ENCODE data around the gene KRTAP10-9. TPM values are rescaled to one million over a fixed set of nuclear protein-coding genes. Genes with fewer than 3 reads are reported as not detected.

Gene KRTAP10-9
- total RNA-seq, 4 donors from 2014 or later = not detected

DNA sequence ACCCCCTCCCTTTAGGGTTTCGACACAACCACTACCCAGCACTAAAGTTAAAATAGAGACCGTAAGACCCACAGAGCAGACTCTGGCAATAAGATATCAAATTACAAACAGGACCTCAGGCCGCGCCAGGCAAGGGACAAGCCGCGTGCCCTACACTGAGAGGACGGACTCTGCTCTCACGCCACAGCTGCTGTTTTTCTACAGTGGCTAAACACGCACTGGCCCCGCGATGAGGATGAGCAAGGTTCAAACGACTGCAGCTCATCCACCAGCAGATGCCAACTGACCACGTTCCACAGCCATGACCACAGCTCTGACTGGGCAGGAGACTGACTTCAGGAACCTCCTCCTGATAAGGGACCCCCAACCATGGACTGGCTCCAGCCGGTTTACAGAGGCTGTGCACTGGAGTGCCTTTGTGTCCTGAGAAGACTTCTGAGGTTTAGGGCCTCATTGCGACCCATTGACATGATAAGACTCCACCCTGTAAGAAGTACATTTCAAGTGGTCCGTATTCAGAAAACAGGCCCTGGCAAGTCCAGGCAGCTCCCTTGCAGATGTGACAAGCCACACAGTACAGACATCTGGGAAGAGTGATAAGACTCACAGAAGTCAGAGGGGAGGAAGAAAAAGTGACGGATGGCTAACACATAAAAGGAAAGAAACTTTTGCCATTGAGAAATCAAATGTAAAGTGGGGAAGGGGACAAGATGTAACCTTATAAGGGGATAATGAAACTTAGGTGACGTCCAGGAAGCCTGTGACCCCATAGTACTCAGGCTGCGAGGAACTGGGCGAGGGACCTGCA lies 33.1 kb upstream of the KRTAP10-9 start:
- DNase-seq = peak in 1 of 3 donors; percentile 35

GRCh38 chr21:44594406-44594916 lies 32.4 kb upstream of the KRTAP10-9 start:
- Histone ChIP-seq H3K27ac (no peak overlapping the region), H3K4me3 (no peak overlapping the region), H3K36me3 (no peaks in the 10 kb centered on the region), H3K4me1 (no peaks in the 10 kb centered on the region), H3K9me3 (peaks cover 0 to 4% (median 0%) of the 10 kb centered on the region in 4 donors), H3K27me3 (no peaks in the 10 kb centered on the region)
- no peak for TF ChIP-seq POLR2A (IDR thresholded peaks at IDR 0.05)
- TF ChIP-seq, protein P1, sequence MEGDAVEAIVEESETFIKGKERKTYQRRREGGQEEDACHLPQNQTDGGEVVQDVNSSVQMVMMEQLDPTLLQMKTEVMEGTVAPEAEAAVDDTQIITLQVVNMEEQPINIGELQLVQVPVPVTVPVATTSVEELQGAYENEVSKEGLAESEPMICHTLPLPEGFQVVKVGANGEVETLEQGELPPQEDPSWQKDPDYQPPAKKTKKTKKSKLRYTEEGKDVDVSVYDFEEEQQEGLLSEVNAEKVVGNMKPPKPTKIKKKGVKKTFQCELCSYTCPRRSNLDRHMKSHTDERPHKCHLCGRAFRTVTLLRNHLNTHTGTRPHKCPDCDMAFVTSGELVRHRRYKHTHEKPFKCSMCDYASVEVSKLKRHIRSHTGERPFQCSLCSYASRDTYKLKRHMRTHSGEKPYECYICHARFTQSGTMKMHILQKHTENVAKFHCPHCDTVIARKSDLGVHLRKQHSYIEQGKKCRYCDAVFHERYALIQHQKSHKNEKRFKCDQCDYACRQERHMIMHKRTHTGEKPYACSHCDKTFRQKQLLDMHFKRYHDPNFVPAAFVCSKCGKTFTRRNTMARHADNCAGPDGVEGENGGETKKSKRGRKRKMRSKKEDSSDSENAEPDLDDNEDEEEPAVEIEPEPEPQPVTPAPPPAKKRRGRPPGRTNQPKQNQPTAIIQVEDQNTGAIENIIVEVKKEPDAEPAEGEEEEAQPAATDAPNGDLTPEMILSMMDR (IDR thresholded peaks at IDR 0.05) = no peak
- DNase-seq = peak in 1 of 3 donors; percentile 28

More for the DNA sequence above, 33.1 kb upstream of the KRTAP10-9 start:
- Histone ChIP-seq H3K27ac (no peak overlapping the region), H3K4me1 (no peaks in the 10 kb centered on the region), H3K36me3 (no peaks in the 10 kb centered on the region), H3K4me3 (no peak overlapping the region), H3K9me3 (no peaks in the 10 kb centered on the region), H3K27me3 (no peaks in the 10 kb centered on the region)
- TF ChIP-seq, protein P1 (IDR thresholded peaks at IDR 0.05) = no peak
- TF ChIP-seq POLR2A (IDR thresholded peaks at IDR 0.05) = no peak

DNA sequence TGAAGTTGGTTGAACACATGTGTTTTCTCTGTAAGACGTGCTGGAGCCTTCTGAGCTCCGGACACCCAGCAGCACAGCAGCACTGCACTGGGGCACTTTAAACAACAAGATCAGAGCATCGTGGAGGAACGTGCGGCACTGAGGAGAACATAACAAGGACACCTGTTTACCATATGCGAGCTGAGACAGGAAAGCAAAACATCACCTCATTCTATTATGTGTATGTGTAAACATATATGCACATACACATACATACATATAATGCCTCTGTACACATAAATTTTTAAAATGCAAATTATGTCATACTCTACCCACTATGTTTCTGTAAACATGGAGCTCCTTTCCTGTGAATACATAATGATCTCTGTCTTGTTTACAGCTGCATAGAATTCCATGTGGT lies 31.4 kb upstream of the KRTAP10-9 start:
- no peaks in the 10 kb centered on the region for H3K4me1 ChIP-seq
- no peak for TF ChIP-seq POLR2A (IDR thresholded peaks at IDR 0.05)
- TF ChIP-seq, protein P1 (IDR thresholded peaks at IDR 0.05) = no peak

GRCh38 chr21:44596068-44596725 lies 30.7 kb upstream of the KRTAP10-9 start:
- H3K4me3 ChIP-seq = no peak overlapping the region
- H3K36me3 ChIP-seq = no peaks in the 10 kb centered on the region
- no peaks in the 10 kb centered on the region for H3K27me3 ChIP-seq
- no peaks in the 10 kb centered on the region for H3K4me1 ChIP-seq
- DNase-seq = no peak
- no peak overlapping the region for H3K27ac ChIP-seq
- TF ChIP-seq, protein P1 (IDR thresholded peaks at IDR 0.05) = no peak
- TF ChIP-seq POLR2A (IDR thresholded peaks at IDR 0.05) = no peak
- peaks cover 0 to 4% (median 0%) of the 10 kb centered on the region in 4 donors for H3K9me3 ChIP-seq

More for the DNA sequence above, 31.4 kb upstream of the KRTAP10-9 start:
- no peaks in the 10 kb centered on the region for H3K27me3 ChIP-seq
- no peaks in the 10 kb centered on the region for H3K36me3 ChIP-seq
- no peak overlapping the region for H3K27ac ChIP-seq
- H3K9me3 ChIP-seq = peaks cover 0 to 4% (median 0%) of the 10 kb centered on the region in 4 donors
- no peak overlapping the region for H3K4me3 ChIP-seq
- DNase-seq = peak in 1 of 3 donors; percentile 23

DNA sequence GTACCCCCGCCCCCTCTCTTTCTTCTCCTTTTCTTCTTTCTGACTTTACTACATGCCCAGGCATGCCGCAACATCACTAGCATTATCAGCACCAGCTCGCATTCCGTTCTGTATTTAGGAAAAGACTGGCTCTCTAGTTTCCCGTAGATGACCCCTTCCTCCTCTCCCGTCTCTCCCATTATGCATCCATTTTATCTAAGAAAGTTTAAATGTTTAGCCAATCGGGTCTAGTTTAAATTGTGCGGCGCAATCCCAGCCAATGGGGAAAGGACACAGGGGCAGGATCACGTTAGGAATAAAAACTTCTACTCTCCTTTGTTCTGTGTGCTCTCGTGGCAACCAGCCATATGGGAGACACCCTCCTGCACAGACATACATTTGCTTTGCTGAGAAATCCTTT lies 28.8 kb upstream of the KRTAP10-9 start:
- Histone ChIP-seq H3K9me3 (peaks cover 0 to 4% (median 0%) of the 10 kb centered on the region in 4 donors), H3K36me3 (no peaks in the 10 kb centered on the region), H3K4me3 (no peak overlapping the region), H3K27me3 (no peaks in the 10 kb centered on the region), H3K4me1 (no peaks in the 10 kb centered on the region), H3K27ac (no peak overlapping the region)
- DNase-seq = no peak
- TF ChIP-seq, protein P1 (IDR thresholded peaks at IDR 0.05) = no peak
- TF ChIP-seq POLR2A (IDR thresholded peaks at IDR 0.05) = no peak

Data from Peyer's patch (tissue), 4 donors.